Glomerular visceral epithelial cell (primary cell): Measurements from ENCODE around the gene BSND.

Experiments used
- DNase-seq: peaks from one replicate; pipeline ENCODE4 v3.0.0-alpha.2; 2016; ENCODE audit errors: extremely low spot score

BSND gene

GRCh38 chr1:55046871-55047270, 48.1 kb downstream of the BSND start:
- DNase-seq, result no peak

GRCh38 chr1:55047611-55048010, 48.9 kb downstream of the BSND start:
- no peak for DNase-seq

- no peak for DNase-seq
Measured at GRCh38 chr1:55048453-55049270, 49.9 kb downstream of the BSND start.

- DNase-seq, result no peak
Measured at GRCh38 chr1:55049271-55049913, 50.7 kb downstream of the BSND start.

- DNase-seq, result no peak
Measured at GRCh38 chr1:55049914-55050278, 51.2 kb downstream of the BSND start.

- DNase-seq, result no peak
Measured at GRCh38 chr1:55050283-55050682, 51.5 kb downstream of the BSND start.

- no peak for DNase-seq
Measured at GRCh38 chr1:55051169-55051568, 52.4 kb downstream of the BSND start.

GRCh38 chr1:55051621-55052020, 52.9 kb downstream of the BSND start:
- DNase-seq, result no peak

- no peak for DNase-seq
Measured at GRCh38 chr1:55052221-55053142, 53.7 kb downstream of the BSND start.

- no peak for DNase-seq
Measured at GRCh38 chr1:55053265-55053954, 54.7 kb downstream of the BSND start.

GRCh38 chr1:55054396-55054795, 55.7 kb downstream of the BSND start:
- no peak for DNase-seq

- DNase-seq, result no peak
Measured at GRCh38 chr1:55055084-55055882, 56.5 kb downstream of the BSND start.

- DNase-seq, result no peak
Measured at GRCh38 chr1:55055951-55056631, 57.4 kb downstream of the BSND start.

- no peak for DNase-seq
Measured at GRCh38 chr1:55056632-55056992, 57.9 kb downstream of the BSND start.

- no peak for DNase-seq
Measured at GRCh38 chr1:55057270-55057955, 58.7 kb downstream of the BSND start.

GRCh38 chr1:55057956-55058298, 59.2 kb downstream of the BSND start:
- no peak for DNase-seq

- DNase-seq, result no peak
Measured at GRCh38 chr1:55059302-55060132, 60.8 kb downstream of the BSND start.

- DNase-seq, result no peak
Measured at GRCh38 chr1:55060133-55060999, 61.6 kb downstream of the BSND start.
